ENCODE results near the gene RNF144B. TPM values are rescaled to one million over a fixed set of nuclear protein-coding genes. Genes with fewer than 3 reads are reported as not detected.

Gene RNF144B
- total and polyA plus RNA-seq, 10 of the 15 experiments (the other 5 are each of a cell fraction or from before 2014, with no cell fraction given), result 0.03 to 0.18 (median 0.14) TPM

GRCh38 chr6:18431581-18431980, 44.4 kb downstream of the RNF144B start:
- SMC1A ChIA-PET (ENCODE audit: uncharacterized antibody, unreplicated experiment), result no interaction called here
- 14% methylated on average over 2 of the region's 2 CpGs for WGBS (ENCODE audit: insufficient coverage, insufficient replicate concordance, low lambda C conversion rate, missing lambda C conversion rate)
- no peak for ATAC-seq
- no peak for TF ChIP-seq SMC3 (IDR thresholded peaks at IDR 0.05; ENCODE audit: borderline replicate concordance, low read length)
- TF ChIP-seq SUZ12 (IDR thresholded peaks at IDR 0.05; ENCODE audit: unreplicated experiment), result no peak
- TF ChIP-seq SMAD5 (IDR thresholded peaks at IDR 0.05; ENCODE audit: low read depth), result no peak
- TF ChIP-seq HDGF (IDR thresholded peaks at IDR 0.05), result no peak
- TF ChIP-seq JUNB (IDR thresholded peaks at IDR 0.05), result no peak
- TF ChIP-seq, protein P1, sequence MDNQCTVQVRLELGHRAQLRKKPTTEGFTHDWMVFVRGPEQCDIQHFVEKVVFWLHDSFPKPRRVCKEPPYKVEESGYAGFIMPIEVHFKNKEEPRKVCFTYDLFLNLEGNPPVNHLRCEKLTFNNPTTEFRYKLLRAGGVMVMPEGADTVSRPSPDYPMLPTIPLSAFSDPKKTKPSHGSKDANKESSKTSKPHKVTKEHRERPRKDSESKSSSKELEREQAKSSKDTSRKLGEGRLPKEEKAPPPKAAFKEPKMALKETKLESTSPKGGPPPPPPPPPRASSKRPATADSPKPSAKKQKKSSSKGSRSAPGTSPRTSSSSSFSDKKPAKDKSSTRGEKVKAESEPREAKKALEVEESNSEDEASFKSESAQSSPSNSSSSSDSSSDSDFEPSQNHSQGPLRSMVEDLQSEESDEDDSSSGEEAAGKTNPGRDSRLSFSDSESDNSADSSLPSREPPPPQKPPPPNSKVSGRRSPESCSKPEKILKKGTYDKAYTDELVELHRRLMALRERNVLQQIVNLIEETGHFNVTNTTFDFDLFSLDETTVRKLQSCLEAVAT (IDR thresholded peaks at IDR 0.05), result no peak
- TF ChIP-seq PRDM15 (CRISPR knock-in tag; IDR thresholded peaks at IDR 0.05), result no peak
- TF ChIP-seq USF1 (IDR thresholded peaks at IDR 0.05; ENCODE audit: borderline replicate concordance, extremely low read length, insufficient read depth, low read depth, low read length), result no peak
- no peak for TF ChIP-seq MTA2 (IDR thresholded peaks at IDR 0.05; ENCODE audit: low read depth)
- TF ChIP-seq SIX5 (IDR thresholded peaks at IDR 0.05; ENCODE audit: low read depth, low read length, severe bottlenecking), result no peak
- TF ChIP-seq CREB1 (IDR thresholded peaks at IDR 0.05; ENCODE audit: low read depth), result no peak
- TF ChIP-seq RFX5 (IDR thresholded peaks at IDR 0.05; ENCODE audit: low read depth, low read length), result no peak
- no peak for TF ChIP-seq IRF5 (IDR thresholded peaks at IDR 0.05; ENCODE audit: borderline replicate concordance)
- TF ChIP-seq RAD51 (IDR thresholded peaks at IDR 0.05), result no peak
- no peak for TF ChIP-seq PAX5 (IDR thresholded peaks at IDR 0.05; ENCODE audit: borderline replicate concordance, low read depth, low read length)
- no peak for TF ChIP-seq PBX3 (IDR thresholded peaks at IDR 0.05; ENCODE audit: insufficient replicate concordance, low read depth, low read length)
- TF ChIP-seq EGR1 (IDR thresholded peaks at IDR 0.05; ENCODE audit: borderline replicate concordance in 1 of 2, low read depth in 2 of 2, low read length in 2 of 2), result no peak
- no peak for TF ChIP-seq YY1 (IDR thresholded peaks at IDR 0.05; ENCODE audit: low read depth, low read length)

More at GRCh38 chr6:18431581-18431980, 44.4 kb downstream of the RNF144B start:
- Histone ChIP-seq H3K4me1 (ENCODE audit: control insufficient read depth, insufficient read depth, low read length) (no peaks in the 10 kb centered on the region), H3K36me3 (ENCODE audit: control insufficient read depth in 2 of 2, insufficient read depth in 2 of 2, low read length in 1 of 2) (no peaks in the 10 kb centered on the region), H3K27me3 (replicated peaks in 1 of 2; ENCODE audit: control insufficient read depth in 2 of 2, insufficient read depth in 2 of 2, low read length in 1 of 2) (no peaks in the 10 kb centered on the region), H3K9ac (ENCODE audit: control insufficient read depth, insufficient read depth, low read length) (no peak overlapping the region), H3K4me3 (no peak overlapping the region), H3K9me3 (replicated peaks; ENCODE audit: control insufficient read depth, insufficient read depth, low read length) (no peaks in the 10 kb centered on the region), H4K20me1 (ENCODE audit: control insufficient read depth, insufficient read depth) (no peaks in the 10 kb centered on the region), H3K79me2 (ENCODE audit: control insufficient read depth, insufficient read depth, low read length) (no peaks in the 10 kb centered on the region), H3K27ac (ENCODE audit: control insufficient read depth, insufficient read depth) (no peak overlapping the region), H2AFZ (ENCODE audit: control insufficient read depth, low read depth, low read length) (no peak overlapping the region), H3K4me2 (ENCODE audit: control insufficient read depth, insufficient read depth) (no peak overlapping the region)
- no TSS peak for BruUV-seq (replicated peaks)
- DNase-seq (ENCODE audit: low read depth, low spot score), result no peak
- ChIA-PET POLR2A (no interaction called here), CTCF (no interaction called here), RAD21 (ENCODE audit: unreplicated experiment) (no interaction called here)
- no peak for FAIRE-seq
- in situ Hi-C loops (cut with MboI) (no loop called here), intact Hi-C loops (cut with micrococcal nuclease; ENCODE audit: unreplicated experiment) (no loop called here)
